ENCODE results near the gene GON7.
"Not testable (repeated sequence)": the region's sequence is repeated elsewhere in the genome, so short reads cannot be mapped to it uniquely, and the experiment has no call there.

Gene GON7

GRCh38 chr14:93199031-93199430 lies 7.8 kb downstream of the GON7 start:
- DNase-seq (ENCODE audit: low spot score): no peak

- DNase-seq (ENCODE audit: low spot score): no peak
Measured at GRCh38 chr14:93195316-93195999, 11.4 kb downstream of the GON7 start.

- DNase-seq (ENCODE audit: low spot score): no peak
Measured at GRCh38 chr14:93186956-93187355, 19.9 kb downstream of the GON7 start.

- no peak for DNase-seq (ENCODE audit: low spot score)
Measured at GRCh38 chr14:93186466-93186865, 20.4 kb downstream of the GON7 start.

- no peak for DNase-seq (ENCODE audit: low spot score)
Measured at GRCh38 chr14:93185349-93185720, 21.5 kb downstream of the GON7 start.

- DNase-seq (ENCODE audit: low spot score): peak; percentile 85
Measured at GRCh38 chr14:93184391-93185348, 22.2 kb downstream of the GON7 start, which contains the start of the genes LYSET and MOAP1. TSS of gene LYSET (plus strand) at chr14:93185317. CDS start at chr14:93185406, 89 bp downstream. TSS of gene MOAP1 (minus strand) at chr14:93184897. CDS start at chr14:93184242, 655 bp downstream.

GRCh38 chr14:93183596-93184317 lies 23.1 kb downstream of the GON7 start:
- no peak for DNase-seq (ENCODE audit: low spot score)

GRCh38 chr14:93175492-93175891 lies 31.4 kb downstream of the GON7 start:
- no peak for DNase-seq (ENCODE audit: low spot score)

- DNase-seq (ENCODE audit: low spot score): not testable (repeated sequence)
Measured at GRCh38 chr14:93174731-93175130, 32.1 kb downstream of the GON7 start.

- DNase-seq (ENCODE audit: low spot score): no peak
Measured at GRCh38 chr14:93173943-93174395, 32.9 kb downstream of the GON7 start.

GRCh38 chr14:93171376-93171775 lies 35.5 kb downstream of the GON7 start:
- no peak for DNase-seq (ENCODE audit: low spot score)

- DNase-seq (ENCODE audit: low spot score): not testable (repeated sequence)
Measured at GRCh38 chr14:93170141-93170540, 36.7 kb downstream of the GON7 start.

GRCh38 chr14:93169619-93170018 lies 37.2 kb downstream of the GON7 start:
- DNase-seq (ENCODE audit: low spot score): not testable (repeated sequence)

GRCh38 chr14:93168610-93169009 lies 38.3 kb downstream of the GON7 start:
- DNase-seq (ENCODE audit: low spot score): not testable (repeated sequence)

GRCh38 chr14:93165271-93166265 lies 41.3 kb downstream of the GON7 start:
- not testable (repeated sequence) for DNase-seq (ENCODE audit: low spot score)

GRCh38 chr14:93163564-93163963 lies 43.3 kb downstream of the GON7 start:
- no peak for DNase-seq (ENCODE audit: low spot score)

GRCh38 chr14:93161411-93161940 lies 45.4 kb downstream of the GON7 start:
- no peak for DNase-seq (ENCODE audit: low spot score)

GRCh38 chr14:93160353-93160801 lies 46.5 kb downstream of the GON7 start:
- no peak for DNase-seq (ENCODE audit: low spot score)

GRCh38 chr14:93159625-93160352 lies 47.1 kb downstream of the GON7 start:
- not testable (repeated sequence) for DNase-seq (ENCODE audit: low spot score)

- not testable (repeated sequence) for DNase-seq (ENCODE audit: low spot score)
Measured at GRCh38 chr14:93158349-93158748, 48.5 kb downstream of the GON7 start.

Measured in globus pallidus (tissue), 1 donor.